ENCODE results near the gene CRIP3.
A peak's percentile ranks its signal among the peaks of the same experiment; 100 is the strongest.

CRIP3 gene

GRCh38 chr6:43287717-43288679 is 20.6 kb downstream of the CRIP3 start:
- no peak for DNase-seq (ENCODE audit: low read depth)

- no peak for DNase-seq (ENCODE audit: low read depth)
These were observed 21.5 kb downstream of the CRIP3 start for GRCh38 chr6:43286980-43287716.

GRCh38 chr6:43286456-43286979 is 22.1 kb downstream of the CRIP3 start:
- DNase-seq (ENCODE audit: low read depth) = no peak

GRCh38 chr6:43285832-43286231 is 22.8 kb downstream of the CRIP3 start:
- DNase-seq (ENCODE audit: low read depth) = no peak

GRCh38 chr6:43284991-43285781 is 23.4 kb downstream of the CRIP3 start:
- no peak for DNase-seq (ENCODE audit: low read depth)

GRCh38 chr6:43283905-43284304 is 24.7 kb downstream of the CRIP3 start:
- no peak for DNase-seq (ENCODE audit: low read depth)

- no peak for DNase-seq (ENCODE audit: low read depth)
These were observed 25.1 kb downstream of the CRIP3 start for GRCh38 chr6:43283514-43283901.

GRCh38 chr6:43282636-43283513 is 25.8 kb downstream of the CRIP3 start:
- no peak for DNase-seq (ENCODE audit: low read depth)

- no peak for DNase-seq (ENCODE audit: low read depth)
These were observed 26.6 kb downstream of the CRIP3 start for GRCh38 chr6:43282060-43282459.

- no peak for DNase-seq (ENCODE audit: low read depth)
These were observed 28.4 kb downstream of the CRIP3 start for GRCh38 chr6:43280234-43280633.

GRCh38 chr6:43278524-43279078 is 30.0 kb downstream of the CRIP3 start:
- DNase-seq (ENCODE audit: low read depth) = no peak

GRCh38 chr6:43277643-43278523 is 30.7 kb downstream of the CRIP3 start:
- no peak for DNase-seq (ENCODE audit: low read depth)

GRCh38 chr6:43277306-43277642 is 31.4 kb downstream of the CRIP3 start:
- DNase-seq (ENCODE audit: low read depth) = no peak

GRCh38 chr6:43276577-43277305 is 31.9 kb downstream of the CRIP3 start:
- no peak for DNase-seq (ENCODE audit: low read depth)

GRCh38 chr6:43275801-43276576 is 32.6 kb downstream of the CRIP3 start:
- no peak for DNase-seq (ENCODE audit: low read depth)

- peak; percentile 11 for DNase-seq (ENCODE audit: low read depth)
These were observed 33.6 kb downstream of the CRIP3 start for GRCh38 chr6:43274916-43275597.

GRCh38 chr6:43274127-43274915 is 34.3 kb downstream of the CRIP3 start:
- no peak for DNase-seq (ENCODE audit: low read depth)
